GM10266 (cell line): ENCODE data around the gene MTUS2.

Experiments
- DNase-seq: peaks from one replicate; pipeline ENCODE4 v3.0.0; 2012; ENCODE audit errors: extremely low spot score
- TF ChIP-seq, protein P1 (sequence below): IDR thresholded peaks from 2 replicates; pipeline ENCODE4 v1.5.1; 2012; ENCODE audit warnings: mild to moderate bottlenecking, low read depth; ENCODE audit not compliant: control insufficient read depth, insufficient read depth; ENCODE audit errors: missing control alignments

Gene MTUS2

GRCh38 chr13:29501674-29502073 is 681.5 kb downstream of the MTUS2 start:
- DNase-seq = no peak
- TF ChIP-seq, protein P1, sequence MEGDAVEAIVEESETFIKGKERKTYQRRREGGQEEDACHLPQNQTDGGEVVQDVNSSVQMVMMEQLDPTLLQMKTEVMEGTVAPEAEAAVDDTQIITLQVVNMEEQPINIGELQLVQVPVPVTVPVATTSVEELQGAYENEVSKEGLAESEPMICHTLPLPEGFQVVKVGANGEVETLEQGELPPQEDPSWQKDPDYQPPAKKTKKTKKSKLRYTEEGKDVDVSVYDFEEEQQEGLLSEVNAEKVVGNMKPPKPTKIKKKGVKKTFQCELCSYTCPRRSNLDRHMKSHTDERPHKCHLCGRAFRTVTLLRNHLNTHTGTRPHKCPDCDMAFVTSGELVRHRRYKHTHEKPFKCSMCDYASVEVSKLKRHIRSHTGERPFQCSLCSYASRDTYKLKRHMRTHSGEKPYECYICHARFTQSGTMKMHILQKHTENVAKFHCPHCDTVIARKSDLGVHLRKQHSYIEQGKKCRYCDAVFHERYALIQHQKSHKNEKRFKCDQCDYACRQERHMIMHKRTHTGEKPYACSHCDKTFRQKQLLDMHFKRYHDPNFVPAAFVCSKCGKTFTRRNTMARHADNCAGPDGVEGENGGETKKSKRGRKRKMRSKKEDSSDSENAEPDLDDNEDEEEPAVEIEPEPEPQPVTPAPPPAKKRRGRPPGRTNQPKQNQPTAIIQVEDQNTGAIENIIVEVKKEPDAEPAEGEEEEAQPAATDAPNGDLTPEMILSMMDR = no peak

DNA sequence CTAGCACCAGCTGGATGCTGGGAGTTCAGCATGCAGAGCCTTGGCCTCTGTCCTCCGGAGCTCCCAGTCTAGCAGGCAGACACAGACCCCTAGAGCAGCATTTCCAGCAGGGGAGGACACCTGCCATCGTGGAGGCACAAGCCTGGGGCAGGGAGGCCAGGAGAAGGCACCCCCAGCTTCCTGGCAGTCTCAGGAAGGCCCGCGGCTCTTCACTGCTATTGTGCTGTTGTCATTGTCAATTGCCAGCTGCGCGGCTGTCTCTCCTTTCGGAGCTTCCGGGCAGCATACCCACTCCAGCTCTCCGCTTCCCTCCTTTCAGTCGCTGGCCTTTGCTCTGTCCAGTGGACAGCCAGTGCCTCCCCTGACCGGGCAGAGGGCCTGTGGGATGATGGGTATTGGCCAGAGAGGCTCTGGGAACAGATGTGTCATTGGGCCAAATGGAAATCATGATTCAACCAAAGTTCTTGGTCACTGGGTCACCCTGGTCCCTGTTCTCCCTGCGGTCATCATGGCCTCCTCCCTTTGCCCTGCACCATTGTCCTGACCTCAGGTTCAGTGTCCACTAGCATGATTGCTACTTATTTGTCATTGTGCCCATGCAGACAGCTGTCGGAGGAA is 682.4 kb downstream of the MTUS2 start:
- DNase-seq = no peak
- TF ChIP-seq, protein P1 = no peak

- TF ChIP-seq, protein P1 = no peak
- no peak for DNase-seq
Observed at GRCh38 chr13:29503041-29503837, 683.1 kb downstream of the MTUS2 start.

DNA sequence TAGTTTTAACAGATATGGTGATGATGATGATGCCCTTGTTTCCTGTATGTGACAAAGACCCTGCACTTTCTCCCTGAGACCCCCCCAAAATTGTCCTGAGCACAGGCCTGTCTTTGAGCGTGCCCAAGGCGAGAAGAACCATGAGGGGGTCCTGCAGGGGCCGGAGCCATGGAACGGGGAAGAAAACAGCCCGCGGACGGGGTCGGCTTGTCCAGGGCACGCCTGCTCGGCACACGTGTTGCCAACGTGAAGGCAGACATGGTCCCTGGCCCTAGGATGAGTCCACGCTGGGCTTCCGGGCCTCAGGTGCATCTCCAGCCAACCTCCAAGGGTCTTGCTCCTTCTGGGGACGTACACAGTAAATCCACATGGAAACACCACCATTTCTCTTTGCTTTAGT is 684.6 kb downstream of the MTUS2 start:
- TF ChIP-seq, protein P1 = no peak
- DNase-seq = no peak

GRCh38 chr13:29505511-29505910 is 685.4 kb downstream of the MTUS2 start:
- no peak for DNase-seq
- TF ChIP-seq, protein P1 = no peak

DNA sequence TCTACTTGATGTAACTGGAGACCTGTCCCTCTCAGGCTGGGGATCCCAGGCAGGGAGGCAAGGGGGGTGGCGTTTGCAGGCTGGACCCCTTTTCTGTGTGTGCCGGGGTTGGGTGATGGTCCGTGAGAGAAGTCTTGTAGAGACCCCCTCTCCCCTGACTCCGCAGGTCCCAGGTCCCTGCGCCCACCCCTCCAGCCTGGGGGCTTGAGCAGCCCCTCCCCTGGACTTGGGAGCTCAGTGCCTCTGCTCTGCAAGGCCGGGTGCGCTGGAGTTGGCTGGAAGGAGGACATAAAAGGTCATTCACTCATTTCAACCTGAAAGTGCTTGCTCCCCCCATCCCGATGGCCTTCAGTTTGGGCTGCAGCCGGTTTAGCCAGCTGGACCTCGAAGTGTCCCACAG is 685.8 kb downstream of the MTUS2 start:
- no peak for DNase-seq
- TF ChIP-seq, protein P1 = no peak

DNA sequence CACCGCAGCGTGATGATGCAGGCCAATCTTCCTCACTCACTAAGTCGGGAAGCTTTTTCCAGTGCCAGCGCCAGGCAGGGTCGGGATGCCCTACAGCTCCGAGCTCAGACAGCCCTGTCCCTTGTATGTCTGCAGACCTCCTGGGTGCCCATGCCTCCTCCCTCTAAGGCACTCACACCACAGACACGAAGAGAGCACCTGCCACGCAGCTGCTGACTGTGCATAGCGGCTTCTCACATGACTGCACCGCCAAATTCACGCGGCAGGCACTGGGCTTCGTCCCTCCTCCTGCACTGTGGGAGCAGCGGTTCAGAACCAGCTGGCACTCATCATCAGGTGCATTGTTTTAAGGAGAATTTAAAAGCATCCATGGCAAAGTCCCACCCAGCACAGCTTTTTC is 687.2 kb downstream of the MTUS2 start:
- TF ChIP-seq, protein P1 = no peak
- no peak for DNase-seq
